ENCODE measurements around the gene SAMD13. TPM values are rescaled to one million over a fixed set of nuclear protein-coding genes. Genes with fewer than 3 reads are reported as not detected.

SAMD13 gene
- total RNA-seq, 2 experiments from 2014 or later = not detected

DNA sequence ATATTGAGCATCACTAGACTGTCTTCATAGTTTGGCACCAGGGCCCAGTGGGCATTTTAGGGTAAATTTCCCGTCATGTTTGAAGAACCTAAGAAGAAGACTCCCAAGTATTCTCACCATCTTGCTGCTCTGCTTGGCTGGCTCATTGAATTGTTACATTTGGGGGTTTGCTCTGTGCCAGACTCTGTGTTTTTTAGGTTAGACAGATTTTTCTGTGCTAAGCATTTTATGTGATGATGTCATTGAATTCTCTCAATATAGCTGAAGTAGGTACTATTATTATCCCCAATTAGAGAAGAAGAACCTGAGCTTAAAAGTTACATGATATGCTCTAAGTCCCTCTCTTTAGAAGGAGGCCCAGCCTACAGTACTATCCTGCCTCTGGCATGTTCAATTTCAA is 68.8 kb downstream of the SAMD13 start:
- H3K36me3 ChIP-seq (ENCODE audit: insufficient read depth, low read length) = no peaks in the 10 kb centered on the region
- ChIA-PET POLR2A (no interaction called here), CTCF (interaction anchor here (1.0 kb wide), 1 partner anchor 67 kb away, joined by 4 read pairs; no protein-coding TSS in a partner anchor)
- H3K27ac ChIP-seq (ENCODE audit: low read depth in 1 of 2, low read length in 2 of 2) = no peak overlapping the region
- H3K9me3 Mint-ChIP-seq = no peaks in the 10 kb centered on the region
- H3K9me3 ChIP-seq (ENCODE audit: control insufficient read depth in 1 of 2, insufficient read depth in 1 of 2, low read length in 2 of 2) = no peaks in the 10 kb centered on the region
- TF ChIP-seq, protein P1, sequence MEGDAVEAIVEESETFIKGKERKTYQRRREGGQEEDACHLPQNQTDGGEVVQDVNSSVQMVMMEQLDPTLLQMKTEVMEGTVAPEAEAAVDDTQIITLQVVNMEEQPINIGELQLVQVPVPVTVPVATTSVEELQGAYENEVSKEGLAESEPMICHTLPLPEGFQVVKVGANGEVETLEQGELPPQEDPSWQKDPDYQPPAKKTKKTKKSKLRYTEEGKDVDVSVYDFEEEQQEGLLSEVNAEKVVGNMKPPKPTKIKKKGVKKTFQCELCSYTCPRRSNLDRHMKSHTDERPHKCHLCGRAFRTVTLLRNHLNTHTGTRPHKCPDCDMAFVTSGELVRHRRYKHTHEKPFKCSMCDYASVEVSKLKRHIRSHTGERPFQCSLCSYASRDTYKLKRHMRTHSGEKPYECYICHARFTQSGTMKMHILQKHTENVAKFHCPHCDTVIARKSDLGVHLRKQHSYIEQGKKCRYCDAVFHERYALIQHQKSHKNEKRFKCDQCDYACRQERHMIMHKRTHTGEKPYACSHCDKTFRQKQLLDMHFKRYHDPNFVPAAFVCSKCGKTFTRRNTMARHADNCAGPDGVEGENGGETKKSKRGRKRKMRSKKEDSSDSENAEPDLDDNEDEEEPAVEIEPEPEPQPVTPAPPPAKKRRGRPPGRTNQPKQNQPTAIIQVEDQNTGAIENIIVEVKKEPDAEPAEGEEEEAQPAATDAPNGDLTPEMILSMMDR (IDR thresholded peaks at IDR 0.05) = no peak
- H3K27me3 Mint-ChIP-seq = no peaks in the 10 kb centered on the region
- H3K27me3 ChIP-seq (ENCODE audit: control insufficient read depth in 1 of 2, insufficient read depth in 2 of 2, low read length in 2 of 2) = no peaks in the 10 kb centered on the region
- no peaks in the 10 kb centered on the region for H3K4me1 ChIP-seq (ENCODE audit: insufficient read depth, low read length)
- H3K36me3 Mint-ChIP-seq (ENCODE audit: low read depth) = no peaks in the 10 kb centered on the region
- H3K4me3 ChIP-seq (ENCODE audit: low read length) = no peak overlapping the region
- DNase-seq (no peak), ATAC-seq (ENCODE audit: poor library complexity) (no peak)
- H3K27ac Mint-ChIP-seq = no peak overlapping the region
- no peaks in the 10 kb centered on the region for H3K4me1 Mint-ChIP-seq (ENCODE audit: low read depth)
- no peak overlapping the region for H3K4me3 Mint-ChIP-seq
- intact Hi-C loops (cut with DNase I, micrococcal nuclease) = no loop called here

GRCh38 chr1:84370831-84371394 is 69.4 kb downstream of the SAMD13 start:
- H3K4me1 ChIP-seq (ENCODE audit: insufficient read depth, low read length) = no peaks in the 10 kb centered on the region
- Mint-ChIP-seq H3K9me3 (no peaks in the 10 kb centered on the region), H3K4me3 (no peak overlapping the region), H3K27me3 (no peaks in the 10 kb centered on the region), H3K36me3 (ENCODE audit: low read depth) (no peaks in the 10 kb centered on the region), H3K27ac (no peak overlapping the region), H3K4me1 (ENCODE audit: low read depth) (no peaks in the 10 kb centered on the region)
- no peak overlapping the region for H3K27ac ChIP-seq (ENCODE audit: low read depth in 1 of 2, low read length in 2 of 2)
- CTCF ChIA-PET = interaction anchor here (1.0 kb wide), 1 partner anchor 67 kb away, joined by 4 read pairs; no protein-coding TSS in a partner anchor
- no peak for ATAC-seq (ENCODE audit: poor library complexity)
- no peak for DNase-seq
- intact Hi-C loops (cut with DNase I, micrococcal nuclease) = no loop called here
- no peaks in the 10 kb centered on the region for H3K9me3 ChIP-seq (ENCODE audit: control insufficient read depth in 1 of 2, insufficient read depth in 1 of 2, low read length in 2 of 2)
- no peaks in the 10 kb centered on the region for H3K36me3 ChIP-seq (ENCODE audit: insufficient read depth, low read length)
- POLR2A ChIA-PET = no interaction called here
- H3K4me3 ChIP-seq (ENCODE audit: low read length) = no peak overlapping the region
- TF ChIP-seq, protein P1 (IDR thresholded peaks at IDR 0.05) = no peak
- no peaks in the 10 kb centered on the region for H3K27me3 ChIP-seq (ENCODE audit: control insufficient read depth in 1 of 2, insufficient read depth in 2 of 2, low read length in 2 of 2)

GRCh38 chr1:84373436-84374141 is 72.1 kb downstream of the SAMD13 start:
- H3K4me3 Mint-ChIP-seq = no peak overlapping the region
- H3K36me3 ChIP-seq (ENCODE audit: insufficient read depth, low read length) = no peaks in the 10 kb centered on the region
- TF ChIP-seq, protein P1 (IDR thresholded peaks at IDR 0.05) = no peak
- ChIA-PET CTCF (no interaction called here), POLR2A (no interaction called here)
- H3K27ac Mint-ChIP-seq = no peak overlapping the region
- DNase-seq (no peak), ATAC-seq (ENCODE audit: poor library complexity) (no peak)
- no peaks in the 10 kb centered on the region for H3K9me3 Mint-ChIP-seq
- H3K27ac ChIP-seq (ENCODE audit: low read depth in 1 of 2, low read length in 2 of 2) = no peak overlapping the region
- H3K27me3 Mint-ChIP-seq = no peaks in the 10 kb centered on the region
- no peaks in the 10 kb centered on the region for H3K4me1 Mint-ChIP-seq (ENCODE audit: low read depth)
- H3K9me3 ChIP-seq (ENCODE audit: control insufficient read depth in 1 of 2, insufficient read depth in 1 of 2, low read length in 2 of 2) = no peaks in the 10 kb centered on the region
- H3K36me3 Mint-ChIP-seq (ENCODE audit: low read depth) = no peaks in the 10 kb centered on the region
- no peaks in the 10 kb centered on the region for H3K27me3 ChIP-seq (ENCODE audit: control insufficient read depth in 1 of 2, insufficient read depth in 2 of 2, low read length in 2 of 2)
- no peak overlapping the region for H3K4me3 ChIP-seq (ENCODE audit: low read length)
- no peaks in the 10 kb centered on the region for H3K4me1 ChIP-seq (ENCODE audit: insufficient read depth, low read length)
- intact Hi-C loops (cut with DNase I, micrococcal nuclease) = no loop called here
